ENCODE data around the gene CASQ2. TPM values are rescaled to one million over a fixed set of nuclear protein-coding genes. Genes with fewer than 3 reads are reported as not detected.

The CASQ2 gene
- total and polyA plus RNA-seq, 2 of the 4 experiments (the other 2 are of a cell fraction) = not detected

GRCh38 chr1:115783311-115783710 lies 14.8 kb upstream of the CASQ2 start:
- H3K9ac ChIP-seq (ENCODE audit: low read depth, low read length) = no peak overlapping the region
- no peaks in the 10 kb centered on the region for H3K27me3 ChIP-seq (ENCODE audit: control insufficient read depth, insufficient read depth, low read length)
- no peak overlapping the region for H2BK5ac ChIP-seq (ENCODE audit: low read depth, low read length, poor library complexity, severe bottlenecking)
- no peak overlapping the region for H2AK5ac ChIP-seq (ENCODE audit: low read depth, low read length)
- H4K91ac ChIP-seq (ENCODE audit: insufficient read depth, low read depth, low read length) = no peak overlapping the region
- dilution Hi-C loops (cut with HindIII; ENCODE audit: low sequenced_read_pairs, unreplicated experiment) (no loop called here), in situ Hi-C loops (cut with MboI; ENCODE audit: low sequenced_read_pairs) (no loop called here), intact Hi-C loops (cut with micrococcal nuclease) (no loop called here)
- no peak overlapping the region for H4K5ac ChIP-seq (ENCODE audit: low read depth, low read length)
- H3K14ac ChIP-seq (replicated peaks; ENCODE audit: low read depth, low read length) = no peak overlapping the region
- H3K9me3 ChIP-seq (ENCODE audit: control insufficient read depth, insufficient read depth, low read length) = no peaks in the 10 kb centered on the region
- no peak for ATAC-seq (ENCODE audit: low read depth)
- H3K79me1 ChIP-seq (ENCODE audit: low read depth in 1 of 2, low read length in 2 of 2) = no peaks in the 10 kb centered on the region
- ChIA-PET CTCF (interaction anchor here (0.7 to 1.9 kb wide), 2 partner anchors 175 to 188 kb away, joined by 4 to 5 read pairs; no protein-coding TSS in a partner anchor), POLR2A (ENCODE audit: unreplicated experiment) (interaction anchor here (0.6 kb wide), 1 partner anchor 137 kb away, joined by 3 read pairs; no protein-coding TSS in a partner anchor)
- DNase-seq = no peak
- H2BK120ac ChIP-seq (ENCODE audit: low read depth, low read length) = no peak overlapping the region
- H3K9me1 ChIP-seq (ENCODE audit: insufficient read depth, low read length) = no peaks in the 10 kb centered on the region
- H3K18ac ChIP-seq (ENCODE audit: low read depth, low read length) = no peak overlapping the region
- H3K36me3 ChIP-seq (ENCODE audit: control insufficient read depth, insufficient read depth, low read length) = no peaks in the 10 kb centered on the region
- H3K4me2 ChIP-seq (ENCODE audit: low read depth, low read length) = no peak overlapping the region
- BruUV-seq (replicated peaks) = no TSS peak
- H3K4ac ChIP-seq (ENCODE audit: low read depth, low read length) = no peak overlapping the region
- H2AK9ac ChIP-seq (replicated peaks; ENCODE audit: low read depth, low read length, poor library complexity) = no peak overlapping the region
- H3K23ac ChIP-seq (ENCODE audit: low read depth, low read length) = no peak overlapping the region
- H3K4me3 ChIP-seq (ENCODE audit: insufficient read depth, low read depth, low read length) = no peak overlapping the region
- no peaks in the 10 kb centered on the region for H4K20me1 ChIP-seq (ENCODE audit: insufficient read depth, low read length)
- no peak for TF ChIP-seq FOS (IDR thresholded peaks at IDR 0.05; ENCODE audit: low read depth, low read length)
- TF ChIP-seq RCOR1 (IDR thresholded peaks at IDR 0.05; ENCODE audit: insufficient replicate concordance, low read length) = no peak
- no peak for TF ChIP-seq USF2 (IDR thresholded peaks at IDR 0.05; ENCODE audit: low read depth, low read length)
- TF ChIP-seq CTCF (conservative IDR thresholded peaks at IDR 0.05; ENCODE audit: low read depth, low read length) = no peak
- TF ChIP-seq CHD1 (IDR thresholded peaks at IDR 0.05; ENCODE audit: low read depth, low read length) = no peak
- TF ChIP-seq NFE2L2 (IDR thresholded peaks at IDR 0.05; ENCODE audit: low read depth, low read length) = no peak
- TF ChIP-seq CEBPB (IDR thresholded peaks at IDR 0.05; ENCODE audit: low read depth, low read length) = no peak
- no peak for TF ChIP-seq BHLHE40 (IDR thresholded peaks at IDR 0.05; ENCODE audit: low read depth, low read length)
- no peak for TF ChIP-seq ELK1 (IDR thresholded peaks at IDR 0.05; ENCODE audit: borderline replicate concordance, low read depth, low read length)
- no peak for TF ChIP-seq MAFK (IDR thresholded peaks at IDR 0.05; ENCODE audit: low read depth, low read length)
- no peak for TF ChIP-seq RAD21 (IDR thresholded peaks at IDR 0.05; ENCODE audit: low read length)
- TF ChIP-seq POLR2A (IDR thresholded peaks at IDR 0.05; ENCODE audit: low read depth, low read length) = no peak
- TF ChIP-seq MXI1 (IDR thresholded peaks at IDR 0.05; ENCODE audit: borderline replicate concordance, low read depth, low read length) = no peak
- no peak for TF ChIP-seq SMC3 (IDR thresholded peaks at IDR 0.05; ENCODE audit: low read depth, low read length)
- no peak for TF ChIP-seq RFX5 (IDR thresholded peaks at IDR 0.05; ENCODE audit: low read depth, low read length)
- no peak for TF ChIP-seq MAZ (IDR thresholded peaks at IDR 0.05; ENCODE audit: borderline replicate concordance, low read depth, low read length)
- H2BK20ac ChIP-seq (ENCODE audit: low read depth, low read length) = no peak overlapping the region
- no peak overlapping the region for H3K56ac ChIP-seq (ENCODE audit: extremely low read depth, insufficient read depth, low read length)
- no peak overlapping the region for H4K8ac ChIP-seq (ENCODE audit: low read depth in 2 of 2, low read length in 2 of 2)
- no peak overlapping the region for H2BK15ac ChIP-seq (ENCODE audit: low read depth, low read length)
- no peak overlapping the region for H3K27ac ChIP-seq (ENCODE audit: insufficient read depth, low read length)
- no peak overlapping the region for H2AFZ ChIP-seq (replicated peaks; ENCODE audit: low read length, poor library complexity)
- H3K4me1 ChIP-seq (ENCODE audit: control insufficient read depth, insufficient read depth, low read length) = no peaks in the 10 kb centered on the region

Measured in IMR-90 (cell line).